G401 (cell line): Measurements from ENCODE around the gene GCC2. TPM values are rescaled to one million over a fixed set of nuclear protein-coding genes. Genes with fewer than 3 reads are reported as not detected.
"Not testable (repeated sequence)": the region's sequence is repeated elsewhere in the genome, so short reads cannot be mapped to it uniquely, and the experiment has no call there.

ENCODE experiments used
- DNase-seq: peaks from one replicate; pipeline ENCODE4 v3.0.0-alpha.2; 2015; ENCODE audit warnings: low spot score
- in situ Hi-C: cut with HindIII; loops from 2 replicates; pipeline ENCODE4 v1.10.0; 2016; ENCODE audit warnings: low sequenced_read_pairs, mixed read lengths
- total RNA-seq: library from RNA; depleted of rRNA; stranded (reverse); fragments of >200 nt; shearing (Covaris generic); gene quantifications from 2 replicates; pipeline ENCODE4 v1.2.3, GENCODE V29; 2014; rRNA removed

The GCC2 gene
- total RNA-seq, 1 experiment from 2014 or later = 18.9 TPM

GRCh38 chr2:108553209-108553919, 104.4 kb downstream of the GCC2 start:
- in situ Hi-C loops = loop anchor here (25.0 kb wide), 1 partner anchor 91 kb away; no protein-coding TSS in a partner anchor
- peak; percentile 10 for DNase-seq

GRCh38 chr2:108554528-108554927, 105.5 kb downstream of the GCC2 start:
- in situ Hi-C loops = loop anchor here (25.0 kb wide), 1 partner anchor 92 kb away; no protein-coding TSS in a partner anchor
- DNase-seq = no peak

GRCh38 chr2:108555572-108555971, 106.6 kb downstream of the GCC2 start:
- in situ Hi-C loops = loop anchor here (25.0 kb wide), 1 partner anchor 93 kb away; no protein-coding TSS in a partner anchor
- no peak for DNase-seq

- in situ Hi-C loops = loop anchor here (25.0 kb wide), 1 partner anchor 94 kb away; no protein-coding TSS in a partner anchor
- not testable (repeated sequence) for DNase-seq
Measured at GRCh38 chr2:108556581-108556980, 107.6 kb downstream of the GCC2 start.

Other genes starting within 250 kb of the GCC2 start
- gene SULT1C3, start 209.2 kb upstream of the GCC2 start, total RNA-seq = not detected in 2 replicates
- gene SULT1C2, start 160.3 kb upstream of the GCC2 start, total RNA-seq = 0.71 and 3.2 TPM in 2 replicates
- not detected in 2 replicates for gene SULT1C4, start 71.3 kb upstream of the GCC2 start, total RNA-seq
- gene LIMS1, start 85.3 kb downstream of the GCC2 start, total RNA-seq = 18.3 and 68.3 TPM in 2 replicates